ENCODE results near the gene PPP2R2C.

DNA sequence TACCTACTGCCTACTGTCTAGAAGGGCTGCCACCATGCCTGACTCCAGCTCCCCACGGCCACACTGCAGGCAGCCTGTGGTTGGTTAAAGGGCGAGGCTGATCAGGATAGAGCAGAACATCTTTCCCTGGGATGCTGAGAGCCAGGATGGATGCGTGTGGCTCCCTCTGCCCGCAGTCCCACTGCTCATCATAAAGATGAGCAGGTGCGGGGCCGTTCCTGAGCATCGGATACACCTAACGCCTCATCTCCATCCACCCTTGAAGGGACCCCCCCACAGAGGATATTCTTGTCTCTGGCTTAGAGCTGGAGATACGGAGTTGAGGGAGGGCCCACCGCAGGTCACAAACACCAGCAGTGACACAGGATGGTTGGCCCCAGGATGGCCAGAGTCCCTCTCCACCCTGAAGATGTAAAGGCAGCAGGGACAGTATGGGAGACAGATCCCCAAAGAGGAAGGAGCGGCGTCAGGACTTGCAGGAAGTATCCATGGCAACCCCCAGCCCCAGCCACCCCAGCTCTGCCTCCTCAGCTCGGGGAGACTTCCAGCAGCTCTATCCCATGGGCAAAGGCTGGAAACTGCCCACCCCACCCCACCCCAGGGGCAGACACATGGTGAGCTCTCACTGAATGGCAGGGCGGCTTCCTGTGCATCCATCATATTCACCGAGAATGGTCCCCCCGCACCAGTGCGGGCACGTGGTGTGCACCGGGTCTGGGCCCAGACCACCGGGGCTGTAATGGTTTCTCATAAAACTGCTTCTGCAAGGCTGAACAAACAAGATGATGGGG lies 19.3 kb downstream of the PPP2R2C start:
- TF ChIP-seq, protein P1, sequence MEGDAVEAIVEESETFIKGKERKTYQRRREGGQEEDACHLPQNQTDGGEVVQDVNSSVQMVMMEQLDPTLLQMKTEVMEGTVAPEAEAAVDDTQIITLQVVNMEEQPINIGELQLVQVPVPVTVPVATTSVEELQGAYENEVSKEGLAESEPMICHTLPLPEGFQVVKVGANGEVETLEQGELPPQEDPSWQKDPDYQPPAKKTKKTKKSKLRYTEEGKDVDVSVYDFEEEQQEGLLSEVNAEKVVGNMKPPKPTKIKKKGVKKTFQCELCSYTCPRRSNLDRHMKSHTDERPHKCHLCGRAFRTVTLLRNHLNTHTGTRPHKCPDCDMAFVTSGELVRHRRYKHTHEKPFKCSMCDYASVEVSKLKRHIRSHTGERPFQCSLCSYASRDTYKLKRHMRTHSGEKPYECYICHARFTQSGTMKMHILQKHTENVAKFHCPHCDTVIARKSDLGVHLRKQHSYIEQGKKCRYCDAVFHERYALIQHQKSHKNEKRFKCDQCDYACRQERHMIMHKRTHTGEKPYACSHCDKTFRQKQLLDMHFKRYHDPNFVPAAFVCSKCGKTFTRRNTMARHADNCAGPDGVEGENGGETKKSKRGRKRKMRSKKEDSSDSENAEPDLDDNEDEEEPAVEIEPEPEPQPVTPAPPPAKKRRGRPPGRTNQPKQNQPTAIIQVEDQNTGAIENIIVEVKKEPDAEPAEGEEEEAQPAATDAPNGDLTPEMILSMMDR (tag by site-specific recombination; IDR thresholded peaks at IDR 0.05) = no peak
- TF ChIP-seq, protein P2, sequence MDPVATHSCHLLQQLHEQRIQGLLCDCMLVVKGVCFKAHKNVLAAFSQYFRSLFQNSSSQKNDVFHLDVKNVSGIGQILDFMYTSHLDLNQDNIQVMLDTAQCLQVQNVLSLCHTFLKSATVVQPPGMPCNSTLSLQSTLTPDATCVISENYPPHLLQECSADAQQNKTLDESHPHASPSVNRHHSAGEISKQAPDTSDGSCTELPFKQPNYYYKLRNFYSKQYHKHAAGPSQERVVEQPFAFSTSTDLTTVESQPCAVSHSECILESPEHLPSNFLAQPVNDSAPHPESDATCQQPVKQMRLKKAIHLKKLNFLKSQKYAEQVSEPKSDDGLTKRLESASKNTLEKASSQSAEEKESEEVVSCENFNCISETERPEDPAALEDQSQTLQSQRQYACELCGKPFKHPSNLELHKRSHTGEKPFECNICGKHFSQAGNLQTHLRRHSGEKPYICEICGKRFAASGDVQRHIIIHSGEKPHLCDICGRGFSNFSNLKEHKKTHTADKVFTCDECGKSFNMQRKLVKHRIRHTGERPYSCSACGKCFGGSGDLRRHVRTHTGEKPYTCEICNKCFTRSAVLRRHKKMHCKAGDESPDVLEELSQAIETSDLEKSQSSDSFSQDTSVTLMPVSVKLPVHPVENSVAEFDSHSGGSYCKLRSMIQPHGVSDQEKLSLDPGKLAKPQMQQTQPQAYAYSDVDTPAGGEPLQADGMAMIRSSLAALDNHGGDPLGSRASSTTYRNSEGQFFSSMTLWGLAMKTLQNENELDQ (tag by site-specific recombination; IDR thresholded peaks at IDR 0.05; ENCODE audit: low read depth) = no peak
- TF ChIP-seq MYNN (tag by site-specific recombination; IDR thresholded peaks at IDR 0.05; ENCODE audit: borderline replicate concordance) = no peak
- TF ChIP-seq ZNF112 (tag by site-specific recombination; IDR thresholded peaks at IDR 0.05) = no peak
- no peak for TF ChIP-seq ZNF169 (tag by site-specific recombination; IDR thresholded peaks at IDR 0.05)
- no peak for TF ChIP-seq ZSCAN23 (tag by site-specific recombination; IDR thresholded peaks at IDR 0.05)
- TF ChIP-seq ZNF48 (tag by site-specific recombination; IDR thresholded peaks at IDR 0.05) = no peak
- TF ChIP-seq, protein P3, sequence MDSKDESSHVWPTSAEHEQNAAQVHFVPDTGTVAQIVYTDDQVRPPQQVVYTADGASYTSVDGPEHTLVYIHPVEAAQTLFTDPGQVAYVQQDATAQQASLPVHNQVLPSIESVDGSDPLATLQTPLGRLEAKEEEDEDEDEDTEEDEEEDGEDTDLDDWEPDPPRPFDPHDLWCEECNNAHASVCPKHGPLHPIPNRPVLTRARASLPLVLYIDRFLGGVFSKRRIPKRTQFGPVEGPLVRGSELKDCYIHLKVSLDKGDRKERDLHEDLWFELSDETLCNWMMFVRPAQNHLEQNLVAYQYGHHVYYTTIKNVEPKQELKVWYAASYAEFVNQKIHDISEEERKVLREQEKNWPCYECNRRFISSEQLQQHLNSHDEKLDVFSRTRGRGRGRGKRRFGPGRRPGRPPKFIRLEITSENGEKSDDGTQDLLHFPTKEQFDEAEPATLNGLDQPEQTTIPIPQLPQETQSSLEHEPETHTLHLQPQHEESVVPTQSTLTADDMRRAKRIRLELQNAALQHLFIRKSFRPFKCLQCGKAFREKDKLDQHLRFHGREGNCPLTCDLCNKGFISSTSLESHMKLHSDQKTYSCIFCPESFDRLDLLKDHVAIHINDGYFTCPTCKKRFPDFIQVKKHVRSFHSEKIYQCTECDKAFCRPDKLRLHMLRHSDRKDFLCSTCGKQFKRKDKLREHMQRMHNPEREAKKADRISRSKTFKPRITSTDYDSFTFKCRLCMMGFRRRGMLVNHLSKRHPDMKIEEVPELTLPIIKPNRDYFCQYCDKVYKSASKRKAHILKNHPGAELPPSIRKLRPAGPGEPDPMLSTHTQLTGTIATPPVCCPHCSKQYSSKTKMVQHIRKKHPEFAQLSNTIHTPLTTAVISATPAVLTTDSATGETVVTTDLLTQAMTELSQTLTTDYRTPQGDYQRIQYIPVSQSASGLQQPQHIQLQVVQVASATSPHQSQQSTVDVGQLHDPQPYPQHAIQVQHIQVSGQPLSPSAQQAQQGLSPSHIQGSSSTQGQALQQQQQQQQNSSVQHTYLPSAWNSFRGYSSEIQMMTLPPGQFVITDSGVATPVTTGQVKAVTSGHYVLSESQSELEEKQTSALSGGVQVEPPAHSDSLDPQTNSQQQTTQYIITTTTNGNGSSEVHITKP (tag by site-specific recombination; IDR thresholded peaks at IDR 0.05) = no peak
